Ectodermal cell (in vitro differentiated cells): ENCODE data around the gene A3GALT2.
"Not testable (repeated sequence)": the region's sequence is repeated elsewhere in the genome, so short reads cannot be mapped to it uniquely, and the experiment has no call there.

Experiments used
- H3K27ac ChIP-seq: 2 replicates; pipeline ENCODE4 v1.7.0; 2013; ENCODE audit warnings: mild to moderate bottlenecking, low read depth, low read length; ENCODE audit not compliant: insufficient read depth, poor library complexity, severe bottlenecking
- H3K27me3 ChIP-seq: 2 replicates; pipeline ENCODE4 v1.7.0; 2013; ENCODE audit warnings: mild to moderate bottlenecking, low read length; ENCODE audit not compliant: insufficient read depth, control insufficient read depth, poor library complexity, severe bottlenecking
- H3K36me3 ChIP-seq: one replicate; pipeline ENCODE4 v1.7.0; 2013; ENCODE audit warnings: low read length; ENCODE audit not compliant: control insufficient read depth, insufficient read depth
- H3K4me1 ChIP-seq: one replicate; pipeline ENCODE4 v1.7.0; 2013; ENCODE audit warnings: low read length; ENCODE audit not compliant: control insufficient read depth, insufficient read depth
- H3K4me3 ChIP-seq: 2 replicates; pipeline ENCODE4 v1.7.0; 2013; ENCODE audit warnings: low read depth, low read length, control low read depth; ENCODE audit not compliant: insufficient read depth
- H3K9me3 ChIP-seq: 2 replicates; pipeline ENCODE4 v1.7.0; 2013; ENCODE audit warnings: mild to moderate bottlenecking, low read length, moderate library complexity; ENCODE audit not compliant: control insufficient read depth
- WGBS, 2 experiments: methylation state at CpG; one replicate each; pipeline ENCODE4 v1.1.7; 2013; ENCODE audit warnings: missing lambda C conversion rate in 2 of 2; 5-methylcytosine and 5-hydroxymethylcytosine counted together

The A3GALT2 gene

GRCh38 chr1:33316601-33317000 is 4.3 kb downstream of the A3GALT2 start:
- no peaks in the 10 kb centered on the region for H3K36me3 ChIP-seq
- H3K4me1 ChIP-seq = peaks cover 6% of the 10 kb centered on the region
- WGBS, 2 experiments = 88 to 91% methylated on average over 2 of the region's 2 CpGs
- H3K9me3 ChIP-seq = no peaks in the 10 kb centered on the region
- H3K27ac ChIP-seq = no peak overlapping the region
- no peak overlapping the region for H3K4me3 ChIP-seq
- H3K27me3 ChIP-seq = no peaks in the 10 kb centered on the region

- Histone ChIP-seq H3K27me3 (no peaks in the 10 kb centered on the region), H3K4me3 (no peak overlapping the region)
- 91 to 93% methylated on average over 9 of the region's 9 CpGs for WGBS, 2 experiments
Measured at GRCh38 chr1:33314416-33314815, 6.5 kb downstream of the A3GALT2 start.

GRCh38 chr1:33312413-33312749 is 8.5 kb downstream of the A3GALT2 start:
- whole genome bisulfite sequencing, 2 experiments = 74 to 77% methylated on average over 5 of the region's 5 CpGs
- Histone ChIP-seq H3K27ac (no peak overlapping the region), H3K4me3 (no peak overlapping the region), H3K9me3 (no peaks in the 10 kb centered on the region), H3K4me1 (no peaks in the 10 kb centered on the region), H3K36me3 (no peaks in the 10 kb centered on the region), H3K27me3 (no peaks in the 10 kb centered on the region)

More at GRCh38 chr1:33314416-33314815, 6.5 kb downstream of the A3GALT2 start:
- Histone ChIP-seq H3K36me3 (no peaks in the 10 kb centered on the region), H3K27ac (no peak overlapping the region), H3K4me1 (peaks cover 6% of the 10 kb centered on the region), H3K9me3 (no peaks in the 10 kb centered on the region)

GRCh38 chr1:33311706-33312412 is 9.0 kb downstream of the A3GALT2 start:
- no peaks in the 10 kb centered on the region for H3K4me1 ChIP-seq
- 91% methylated on average over 7 of the region's 7 CpGs for WGBS, 2 experiments

GRCh38 chr1:33310702-33311101 is 10.2 kb downstream of the A3GALT2 start:
- no peak overlapping the region for H3K4me3 ChIP-seq
- 70% methylated on average over 8 of the region's 8 CpGs for WGBS, 2 experiments
- peaks cover 8% of the 10 kb centered on the region for H3K27me3 ChIP-seq
- H3K4me1 ChIP-seq = no peaks in the 10 kb centered on the region
- no peak overlapping the region for H3K27ac ChIP-seq
- no peaks in the 10 kb centered on the region for H3K36me3 ChIP-seq
- H3K9me3 ChIP-seq = no peaks in the 10 kb centered on the region

More at GRCh38 chr1:33311706-33312412, 9.0 kb downstream of the A3GALT2 start:
- H3K4me3 ChIP-seq = no peak overlapping the region
- no peaks in the 10 kb centered on the region for H3K36me3 ChIP-seq
- no peak overlapping the region for H3K27ac ChIP-seq
- H3K27me3 ChIP-seq = peaks cover 1% of the 10 kb centered on the region
- H3K9me3 ChIP-seq = no peaks in the 10 kb centered on the region

- H3K27ac ChIP-seq, H3K36me3 ChIP-seq, H3K4me3 ChIP-seq, H3K27me3 ChIP-seq, H3K4me1 ChIP-seq, H3K9me3 ChIP-seq: not testable (repeated sequence)
- WGBS, 2 experiments = 93 to 94% methylated on average over 32 of the region's 32 CpGs
Measured at GRCh38 chr1:33309351-33309750, 11.5 kb downstream of the A3GALT2 start.

- Histone ChIP-seq H3K4me3 (no peak overlapping the region), H3K27ac (no peak overlapping the region), H3K27me3 (peaks cover 8% of the 10 kb centered on the region), H3K9me3 (no peaks in the 10 kb centered on the region), H3K36me3 (no peaks in the 10 kb centered on the region), H3K4me1 (no peaks in the 10 kb centered on the region)
- WGBS, 2 experiments = no CpG with 5 or more reads among the region's 5 CpGs
Measured at GRCh38 chr1:33307494-33307864, 13.4 kb downstream of the A3GALT2 start.

GRCh38 chr1:33306653-33307493 is 14.0 kb downstream of the A3GALT2 start:
- 86 to 88% methylated on average over 112 of the region's 113 CpGs for WGBS, 2 experiments
- Histone ChIP-seq H3K36me3 (peaks cover 3% of the 10 kb centered on the region), H3K27me3 (peaks cover 8% of the 10 kb centered on the region), H3K9me3 (no peaks in the 10 kb centered on the region), H3K4me3 (no peak overlapping the region), H3K4me1 (no peaks in the 10 kb centered on the region), H3K27ac (no peak overlapping the region)

- peaks cover 8% of the 10 kb centered on the region for H3K27me3 ChIP-seq
- no peaks in the 10 kb centered on the region for H3K4me1 ChIP-seq
- H3K27ac ChIP-seq = no peak overlapping the region
- H3K9me3 ChIP-seq = no peaks in the 10 kb centered on the region
- 85 to 86% methylated on average over 19 to 20 of the region's 20 CpGs for WGBS, 2 experiments
- H3K36me3 ChIP-seq = peaks cover 4% of the 10 kb centered on the region
- H3K4me3 ChIP-seq = no peak overlapping the region
Measured at GRCh38 chr1:33305816-33306652, 14.9 kb downstream of the A3GALT2 start.

GRCh38 chr1:33305016-33305415 is 15.9 kb downstream of the A3GALT2 start:
- Histone ChIP-seq H3K4me1 (no peaks in the 10 kb centered on the region), H3K9me3 (no peaks in the 10 kb centered on the region), H3K27ac (no peak overlapping the region), H3K27me3 (peaks cover 8% of the 10 kb centered on the region), H3K36me3 (peaks cover 4% of the 10 kb centered on the region), H3K4me3 (no peak overlapping the region)
- WGBS, 2 experiments = 91% methylated on average over 5 of the region's 5 CpGs
